IPS DF 4.7 (cell line): Measurements from ENCODE around the gene MED17.

Experiments
- DNase-seq: peaks from one replicate; pipeline ENCODE4 v3.0.0-alpha.2; 2013; ENCODE audit warnings: low spot score; ENCODE audit errors: extremely low read depth

The MED17 gene

DNA sequence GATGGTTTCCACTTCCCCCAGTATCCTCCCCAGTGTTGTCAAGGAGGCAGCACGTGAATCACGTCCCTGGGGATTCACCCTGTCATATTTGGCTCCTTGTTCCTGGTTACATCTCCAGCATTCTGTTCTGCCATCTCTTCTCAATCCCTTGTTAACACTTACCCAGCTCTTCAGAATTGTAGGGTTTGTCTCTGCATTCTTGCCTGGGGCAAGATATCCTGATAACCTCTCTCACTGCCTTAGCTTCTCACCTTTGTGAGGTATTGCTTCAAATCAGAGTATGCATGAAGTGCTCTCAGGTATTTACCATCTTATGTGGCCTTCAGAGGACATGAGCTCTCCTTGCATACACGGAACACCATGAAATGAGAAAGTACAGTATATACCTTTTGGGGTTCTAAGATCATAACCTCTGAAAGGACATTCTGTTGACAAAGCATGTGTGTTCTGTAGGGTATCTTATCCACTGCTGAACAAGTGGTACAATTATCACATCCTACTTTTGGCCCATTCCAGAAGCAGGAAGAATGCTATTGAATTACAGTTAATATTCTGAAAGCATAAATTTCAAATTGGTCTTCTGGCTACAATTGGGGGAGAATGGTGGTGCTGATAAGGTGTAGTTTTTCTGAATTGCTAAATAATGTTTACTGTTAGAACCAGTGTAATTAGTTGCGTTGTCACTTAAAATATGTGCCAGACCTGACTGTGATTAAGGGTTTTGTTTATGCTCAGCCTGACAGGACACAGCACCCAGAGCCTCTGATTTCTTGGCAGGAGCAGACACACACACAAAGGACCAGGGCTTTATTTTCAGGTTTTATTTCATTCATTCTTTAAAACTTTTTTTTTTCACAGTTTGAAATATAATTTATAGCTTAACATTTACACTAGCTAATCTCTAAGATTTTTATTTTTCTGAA, 33.6 kb downstream of the MED17 start:
- DNase-seq, result no peak

DNA sequence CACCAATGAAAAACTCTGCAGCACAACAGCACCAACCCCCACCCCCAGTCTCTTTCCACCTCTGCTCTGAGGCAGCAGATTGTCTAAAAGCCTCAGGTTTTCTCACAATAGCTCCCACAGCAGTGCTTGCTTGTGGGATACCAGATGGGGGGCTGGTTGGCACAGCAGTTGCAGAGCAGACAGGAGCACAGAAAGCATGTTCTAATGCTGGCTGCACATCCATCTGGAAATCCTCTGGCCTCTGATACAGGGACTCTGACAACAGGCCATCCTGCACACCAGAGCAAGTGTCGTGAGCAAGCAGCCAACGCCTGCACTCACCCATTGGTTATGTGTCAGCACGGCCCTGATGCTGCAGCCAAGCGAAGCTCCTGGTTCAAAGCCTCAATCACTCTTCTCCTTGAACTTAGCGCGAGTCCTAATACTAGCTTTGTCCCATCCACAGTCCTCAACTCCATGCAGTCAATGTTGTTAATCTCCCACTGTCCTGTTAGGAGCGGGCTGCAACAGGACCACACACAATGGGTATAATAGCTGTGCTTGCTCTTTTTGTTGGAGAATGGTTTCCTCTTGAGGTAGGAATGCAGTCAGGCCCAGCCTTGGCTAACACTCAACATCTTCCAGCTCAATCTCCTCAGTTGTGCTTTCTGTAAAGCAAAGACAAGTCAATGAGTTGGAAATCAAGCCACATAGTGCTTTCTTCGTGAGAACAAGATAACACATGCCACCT, 36.0 kb downstream of the MED17 start:
- no peak for DNase-seq

DNA sequence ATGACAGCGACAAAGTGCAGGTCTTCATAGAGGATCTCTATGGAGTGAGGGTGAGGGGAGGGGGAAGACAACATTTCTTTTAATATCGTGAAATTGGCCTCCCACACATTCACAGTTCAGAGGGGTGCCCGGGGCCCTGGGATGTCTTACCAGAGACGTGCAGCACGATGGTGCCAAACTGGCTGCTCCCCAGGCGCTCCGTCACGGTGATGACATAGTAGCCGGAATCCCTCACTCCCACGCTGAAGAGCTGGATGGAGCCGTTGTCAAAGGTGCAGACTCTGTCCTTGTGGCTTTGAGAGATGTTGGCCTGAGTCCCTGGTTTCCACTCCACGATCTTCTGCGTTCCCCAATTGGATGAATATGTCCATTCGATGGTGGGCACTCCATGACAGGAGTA, 36.8 kb downstream of the MED17 start:
- DNase-seq, result no peak

GRCh38 chr11:93821617-93822016, 37.5 kb downstream of the MED17 start:
- no peak for DNase-seq

- DNase-seq, result no peak
Observed at GRCh38 chr11:93822359-93822758, 38.3 kb downstream of the MED17 start.

- no peak for DNase-seq
Observed at GRCh38 chr11:93823210-93823609, 39.1 kb downstream of the MED17 start.

DNA sequence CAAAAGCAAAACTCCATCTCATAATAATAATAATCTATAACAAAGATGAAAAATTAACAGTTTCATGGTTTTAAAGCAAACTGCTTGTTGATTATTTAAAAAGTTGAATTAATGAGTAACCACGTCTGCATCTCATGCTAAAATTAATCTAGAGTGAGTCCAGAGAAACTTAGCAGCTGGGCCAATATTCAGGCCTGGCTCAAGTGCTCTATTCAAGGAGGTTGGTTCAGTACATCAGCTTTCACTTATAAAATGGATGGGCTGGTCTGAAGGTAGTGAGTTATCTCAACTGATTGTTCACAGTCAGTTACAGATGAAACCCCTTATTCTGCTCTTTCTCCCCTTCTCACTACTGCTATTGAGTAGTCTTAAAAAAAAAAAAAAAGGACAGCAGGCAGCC, 43.3 kb downstream of the MED17 start:
- DNase-seq, result no peak

DNA sequence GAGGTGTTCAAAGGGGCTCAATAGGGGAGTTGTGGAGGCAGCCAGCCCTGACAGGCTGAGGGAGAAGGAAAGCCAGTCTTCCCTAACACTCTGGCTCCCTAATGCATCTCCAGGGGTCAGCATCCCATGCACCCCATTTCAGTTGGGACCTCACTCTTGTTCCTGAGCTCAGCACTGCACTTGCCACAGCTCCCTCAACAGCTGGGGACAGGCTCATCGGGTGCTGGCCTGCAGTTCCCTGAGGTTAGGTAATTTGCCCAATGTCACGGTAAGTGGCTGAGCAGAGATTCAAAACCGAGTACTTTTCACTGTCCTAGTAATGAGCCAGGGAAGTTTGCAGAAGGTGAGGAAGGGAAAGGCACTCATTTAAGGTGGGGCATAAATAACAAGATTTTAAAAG, 45.5 kb downstream of the MED17 start:
- DNase-seq, result no peak

- no peak for DNase-seq
Observed at GRCh38 chr11:93831343-93832127, 47.5 kb downstream of the MED17 start.

- DNase-seq, result no peak
Observed at GRCh38 chr11:93832780-93833179, 48.7 kb downstream of the MED17 start.

DNA sequence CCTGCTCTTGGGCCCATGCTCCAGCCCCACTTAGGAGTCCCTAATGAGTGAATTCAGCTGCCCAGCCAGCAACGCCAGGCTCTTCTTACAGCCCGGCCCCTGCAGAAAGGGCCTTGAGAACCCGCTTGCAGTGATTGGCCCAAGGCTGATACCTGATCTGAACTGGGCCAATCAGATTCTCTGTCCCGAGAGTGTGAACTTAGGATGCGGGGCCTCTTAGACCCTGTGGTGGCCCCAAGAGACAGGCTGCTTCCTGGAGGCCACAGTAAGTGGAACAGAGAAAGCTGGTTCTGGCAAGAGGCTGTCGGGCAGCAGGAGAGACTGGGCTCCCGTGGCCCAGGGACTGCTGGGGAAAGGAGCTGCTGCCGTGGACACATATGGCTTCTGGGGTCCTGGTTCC, 54.9 kb downstream of the MED17 start:
- no peak for DNase-seq

GRCh38 chr11:93840180-93840579, 56.1 kb downstream of the MED17 start:
- no peak for DNase-seq

DNA sequence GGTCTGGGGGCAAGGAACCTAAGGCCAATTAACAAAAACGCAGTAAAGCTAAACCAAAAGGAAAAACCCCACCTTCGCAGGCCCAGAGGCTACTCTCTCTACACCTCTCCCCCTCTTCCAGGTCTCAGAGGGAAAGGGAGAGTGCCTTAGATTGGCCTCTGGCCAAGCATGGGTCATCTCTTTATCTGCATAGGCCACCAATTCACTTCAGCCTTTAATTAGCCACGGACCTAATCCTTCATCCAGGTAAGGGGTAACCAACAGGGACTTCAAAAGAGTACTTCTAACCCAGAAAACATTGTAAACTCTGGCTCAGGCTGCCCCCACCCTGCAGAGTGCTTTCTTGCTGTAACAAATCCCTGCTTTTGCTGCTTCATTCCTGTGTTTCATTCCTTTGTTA, 56.9 kb downstream of the MED17 start:
- DNase-seq, result no peak

DNA sequence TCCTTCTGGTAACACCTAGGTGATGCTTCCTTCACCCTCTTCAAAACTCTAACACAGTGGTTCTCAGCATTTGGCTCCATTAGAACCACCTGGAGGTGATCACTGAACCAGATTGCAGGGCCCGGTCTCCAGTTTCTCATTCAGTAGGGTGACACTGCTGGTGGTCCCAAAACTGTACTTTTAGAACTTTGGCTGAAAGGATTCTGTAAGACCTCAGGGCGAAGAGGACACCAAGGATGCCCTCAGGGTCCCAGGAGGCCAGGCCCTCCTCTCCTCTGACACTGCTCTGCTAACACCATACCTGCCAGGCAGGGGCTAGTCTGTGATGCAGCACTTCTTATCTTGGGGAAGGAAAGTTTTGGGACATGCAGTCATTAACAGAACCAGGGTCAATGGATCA, 57.4 kb downstream of the MED17 start:
- no peak for DNase-seq

- DNase-seq, result no peak
Observed at GRCh38 chr11:93842034-93842433, 58.0 kb downstream of the MED17 start.

GRCh38 chr11:93842461-93842860, 58.4 kb downstream of the MED17 start:
- DNase-seq, result no peak

GRCh38 chr11:93843906-93844305, 59.8 kb downstream of the MED17 start:
- no peak for DNase-seq

DNA sequence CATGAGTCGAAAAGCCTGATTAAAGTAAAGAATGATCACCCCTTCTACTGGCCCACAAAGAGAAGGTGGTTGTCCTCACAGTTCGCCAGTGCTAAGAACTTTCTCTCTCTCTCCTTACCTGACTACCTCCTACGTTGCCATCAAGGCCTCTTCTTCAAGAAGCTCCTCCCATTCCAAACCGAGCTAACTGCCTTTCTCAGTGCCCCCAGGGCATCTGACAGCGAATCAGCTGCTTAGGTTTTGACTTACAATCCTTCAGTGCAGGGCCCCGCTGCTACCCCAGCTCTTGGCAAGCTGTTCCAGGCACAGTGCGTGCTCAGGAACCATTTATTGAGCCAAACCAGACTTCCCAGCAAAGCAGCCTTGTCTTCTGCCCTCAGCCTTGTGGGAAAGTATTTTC, 60.5 kb downstream of the MED17 start:
- no peak for DNase-seq

GRCh38 chr11:93845181-93846092, 61.4 kb downstream of the MED17 start:
- no peak for DNase-seq

DNA sequence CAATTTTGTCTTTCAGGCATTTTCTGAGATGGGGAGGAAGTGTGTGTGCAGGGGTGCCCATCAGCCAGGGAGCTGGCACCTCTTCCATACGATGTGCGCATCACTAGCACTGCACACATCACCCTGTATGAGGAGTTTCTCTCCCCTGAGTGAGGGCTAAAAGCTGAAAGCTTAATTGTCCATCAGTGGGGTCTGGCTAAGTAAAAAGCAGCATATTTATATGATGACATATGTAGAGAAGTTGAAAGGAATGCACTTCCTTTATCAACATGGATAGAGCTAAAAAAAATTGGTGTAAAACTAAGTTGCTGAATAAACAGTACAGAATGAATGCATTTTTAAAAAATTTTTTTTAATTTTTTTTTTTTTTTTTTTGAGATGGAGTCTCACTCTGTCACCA, 62.3 kb downstream of the MED17 start:
- DNase-seq, result no peak

DNA sequence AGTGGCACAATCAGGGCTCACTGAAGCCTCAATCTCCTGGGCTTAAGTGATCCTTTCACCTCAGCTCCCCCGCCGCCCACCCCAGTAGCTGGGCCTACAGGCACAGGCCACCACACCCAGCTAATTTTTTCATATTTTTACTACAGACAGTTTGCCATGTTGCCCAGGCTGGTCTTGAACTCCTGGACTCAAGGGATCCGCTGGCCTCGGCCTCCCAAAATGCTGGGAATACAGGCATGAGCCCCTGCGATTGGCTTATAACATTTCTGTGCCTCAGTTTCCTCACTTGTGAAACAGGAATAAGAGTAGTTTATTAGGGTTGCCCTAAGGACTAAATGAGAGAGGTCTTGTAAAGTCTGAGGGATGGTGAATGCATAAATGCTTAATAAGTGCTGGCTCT, 65.1 kb downstream of the MED17 start:
- no peak for DNase-seq
